ENCODE data around the gene MORN1.

The MORN1 gene

GRCh38 chr1:2288816-2289536 lies 102.4 kb downstream of the MORN1 start:
- DNase-seq = no peak

- no peak for DNase-seq
Observed at GRCh38 chr1:2288311-2288710, 103.0 kb downstream of the MORN1 start.

GRCh38 chr1:2287649-2288048 lies 103.7 kb downstream of the MORN1 start:
- no peak for DNase-seq

- no peak for DNase-seq
Observed at GRCh38 chr1:2286923-2287322, 104.4 kb downstream of the MORN1 start.

GRCh38 chr1:2284932-2285331 lies 106.4 kb downstream of the MORN1 start:
- DNase-seq = no peak

- no peak for DNase-seq
Observed at GRCh38 chr1:2283991-2284895, 107.1 kb downstream of the MORN1 start.

GRCh38 chr1:2283371-2283990 lies 107.9 kb downstream of the MORN1 start:
- no peak for DNase-seq

GRCh38 chr1:2282556-2283270 lies 108.6 kb downstream of the MORN1 start:
- no peak for DNase-seq

- no peak for DNase-seq
Observed at GRCh38 chr1:2279817-2280216, 111.5 kb downstream of the MORN1 start.

- DNase-seq = no peak
Observed at GRCh38 chr1:2279210-2279639, 112.1 kb downstream of the MORN1 start.

GRCh38 chr1:2278591-2279209 lies 112.7 kb downstream of the MORN1 start:
- no peak for DNase-seq

- no peak for DNase-seq
Observed at GRCh38 chr1:2277741-2278488, 113.4 kb downstream of the MORN1 start.

- DNase-seq = no peak
Observed at GRCh38 chr1:2276803-2277580, 114.4 kb downstream of the MORN1 start.

- no peak for DNase-seq
Observed at GRCh38 chr1:2275796-2276536, 115.4 kb downstream of the MORN1 start.

GRCh38 chr1:2274929-2275475 lies 116.4 kb downstream of the MORN1 start:
- DNase-seq = no peak

- DNase-seq = no peak
Observed at GRCh38 chr1:2274231-2274928, 117.0 kb downstream of the MORN1 start.

GRCh38 chr1:2273401-2274090 lies 117.8 kb downstream of the MORN1 start:
- DNase-seq = no peak

GRCh38 chr1:2272686-2273400 lies 118.5 kb downstream of the MORN1 start:
- no peak for DNase-seq

Data from activated CD4-positive, alpha-beta T cell treated with anti-CD3 and anti-CD28 coated beads for 4 hours (primary cell).